Forelimb muscle (tissue), 1 donor: ENCODE measurements around the gene HPGD. TPM values are rescaled to one million over a fixed set of nuclear protein-coding genes. Genes with fewer than 3 reads are reported as not detected.

Experiments
- DNase-seq: peaks from one replicate; pipeline ENCODE4 v3.0.0-alpha.2; 2013; ENCODE audit warnings: low read depth
- polyA plus RNA-seq: library from polyadenylated mRNA; unstranded; fragments of 120-200 nt; gene quantifications from one replicate; pipeline ENCODE4 v1.2.1, GENCODE V29; 2013; ENCODE audit not compliant: insufficient read length

The HPGD gene
- polyA plus RNA-seq, 1 donor, result 5.7 TPM

DNA sequence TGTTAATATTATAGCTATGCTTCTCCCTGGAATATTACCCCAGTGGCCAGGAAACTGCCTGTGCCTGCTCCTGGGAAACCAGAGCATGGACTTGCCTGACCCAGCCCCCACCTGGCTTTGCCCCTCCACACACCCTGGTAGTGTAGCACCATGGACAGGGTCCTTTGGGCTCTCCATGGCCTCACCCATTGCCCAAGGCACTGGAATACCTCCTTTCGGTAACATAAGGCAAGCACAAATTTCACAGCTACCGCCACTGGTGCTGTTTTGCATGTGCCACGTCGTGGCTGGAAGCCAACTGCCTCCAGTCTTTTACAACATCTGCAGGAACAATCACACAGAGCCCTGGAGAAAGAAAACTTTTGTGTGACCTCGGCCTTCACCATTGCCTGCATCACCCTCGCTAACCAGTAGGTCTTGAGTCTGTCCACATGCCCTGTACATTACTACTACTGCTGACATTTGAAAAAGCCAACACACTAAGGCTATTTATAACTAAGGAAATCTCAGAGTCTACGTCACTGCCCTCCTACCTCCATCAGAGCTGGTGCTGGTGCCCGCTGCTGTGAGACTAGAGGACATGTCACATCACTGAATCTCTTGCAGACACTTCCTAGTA lies 47.7 kb downstream of the HPGD start:
- no peak for DNase-seq

DNA sequence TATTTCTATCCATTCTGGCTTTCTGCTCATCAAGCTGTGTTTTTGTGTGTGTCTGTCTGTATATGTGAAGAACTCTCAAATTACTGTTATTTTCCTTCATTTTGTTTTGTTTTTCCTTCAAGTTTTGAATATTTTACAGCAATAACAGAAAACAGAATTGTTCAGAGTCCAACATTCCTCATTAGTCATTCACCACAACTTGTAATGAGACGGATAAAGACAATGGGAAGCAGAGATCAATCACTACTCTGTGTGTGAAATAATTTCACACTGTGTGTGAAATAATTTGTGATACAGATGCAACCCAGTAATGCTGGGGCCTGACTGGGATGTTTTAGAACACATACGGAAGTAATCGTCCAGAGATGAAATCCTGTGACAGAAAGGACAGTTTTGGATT lies 55.2 kb downstream of the HPGD start:
- DNase-seq, result no peak

- no peak for DNase-seq
Observed at GRCh38 chr4:174464949-174465348, 57.3 kb downstream of the HPGD start.

DNA sequence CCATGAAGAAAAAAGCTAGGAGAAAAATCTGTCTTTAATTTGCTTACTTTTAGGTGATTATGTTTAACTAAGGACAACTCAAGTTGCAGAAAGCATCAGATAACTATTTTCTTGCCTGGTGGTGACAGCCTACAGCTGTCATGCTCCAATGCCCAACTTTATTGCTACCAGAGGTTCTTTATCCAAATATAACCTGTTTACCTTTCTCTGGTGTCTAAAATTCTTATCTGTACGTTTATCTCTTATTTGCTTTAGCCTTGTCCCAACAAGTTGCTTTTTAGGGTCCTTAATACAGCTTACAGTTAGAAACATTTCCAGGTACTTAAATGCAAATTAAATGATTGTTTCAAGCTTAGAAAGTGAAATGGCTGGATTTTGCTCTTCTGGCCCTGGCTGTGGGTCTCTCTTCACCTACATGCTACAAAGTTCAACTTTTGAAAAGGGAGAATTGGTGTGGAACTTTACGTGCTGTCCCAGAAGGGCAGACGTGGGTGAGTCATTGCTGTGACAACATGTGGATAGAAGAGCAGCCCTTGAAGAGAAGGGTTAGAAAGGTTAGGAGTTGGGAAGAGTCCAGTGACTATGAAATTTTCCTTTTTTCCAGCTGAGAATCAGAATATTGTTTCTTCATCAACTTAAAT lies 60.7 kb downstream of the HPGD start:
- no peak for DNase-seq

- no peak for DNase-seq
Observed at GRCh38 chr4:174460684-174461083, 61.6 kb downstream of the HPGD start.

DNA sequence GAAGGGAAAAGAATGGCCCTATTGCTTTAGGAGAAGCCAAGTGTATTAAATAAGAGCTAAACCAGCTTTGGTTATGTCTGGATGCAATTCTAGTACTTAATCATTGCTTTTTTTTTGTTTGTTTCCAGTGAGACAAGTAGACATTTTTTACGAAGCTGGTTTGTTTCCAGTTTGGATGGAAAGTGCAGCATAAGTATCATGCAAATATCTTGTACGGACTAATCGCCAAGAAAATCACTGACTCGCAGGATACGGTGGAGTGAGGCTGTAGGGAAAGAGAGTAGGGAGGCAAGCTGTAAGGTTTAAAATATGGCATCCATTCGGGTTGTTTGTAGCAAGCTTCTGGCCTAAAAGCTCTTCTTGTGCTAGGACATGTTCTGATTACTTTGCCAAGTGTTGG lies 64.8 kb downstream of the HPGD start:
- DNase-seq, result peak; percentile 84

DNA sequence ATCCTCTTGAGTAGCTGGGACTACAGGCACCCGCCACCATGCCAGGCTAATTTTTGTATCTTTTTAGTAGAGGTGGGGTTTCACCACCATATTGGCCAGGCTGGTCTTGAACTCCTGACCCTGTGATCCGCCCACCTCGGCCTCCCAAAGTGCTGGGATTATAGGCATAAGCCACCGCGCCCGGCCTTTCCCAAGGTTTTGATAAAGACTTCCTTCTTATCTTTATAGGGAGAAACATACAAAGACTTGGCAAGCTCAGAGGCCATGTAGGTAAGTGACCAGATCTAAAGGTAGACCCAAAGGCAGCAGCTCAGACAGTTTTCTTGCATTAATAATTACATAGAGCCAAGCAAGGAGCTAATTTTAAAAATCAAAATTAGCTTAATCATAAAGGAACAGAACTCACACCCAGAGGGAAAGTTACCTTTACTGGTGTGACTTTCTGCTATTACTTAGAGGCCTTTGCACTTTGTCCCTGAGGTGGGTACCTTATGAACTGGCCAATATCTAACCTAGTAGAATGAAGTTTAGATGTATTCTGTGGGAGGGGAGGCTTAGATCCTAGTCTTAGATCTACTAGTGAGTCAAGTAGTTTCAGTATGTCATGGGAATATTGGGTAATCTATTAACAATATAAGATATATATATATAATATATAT lies 67.3 kb downstream of the HPGD start:
- DNase-seq, result no peak

DNA sequence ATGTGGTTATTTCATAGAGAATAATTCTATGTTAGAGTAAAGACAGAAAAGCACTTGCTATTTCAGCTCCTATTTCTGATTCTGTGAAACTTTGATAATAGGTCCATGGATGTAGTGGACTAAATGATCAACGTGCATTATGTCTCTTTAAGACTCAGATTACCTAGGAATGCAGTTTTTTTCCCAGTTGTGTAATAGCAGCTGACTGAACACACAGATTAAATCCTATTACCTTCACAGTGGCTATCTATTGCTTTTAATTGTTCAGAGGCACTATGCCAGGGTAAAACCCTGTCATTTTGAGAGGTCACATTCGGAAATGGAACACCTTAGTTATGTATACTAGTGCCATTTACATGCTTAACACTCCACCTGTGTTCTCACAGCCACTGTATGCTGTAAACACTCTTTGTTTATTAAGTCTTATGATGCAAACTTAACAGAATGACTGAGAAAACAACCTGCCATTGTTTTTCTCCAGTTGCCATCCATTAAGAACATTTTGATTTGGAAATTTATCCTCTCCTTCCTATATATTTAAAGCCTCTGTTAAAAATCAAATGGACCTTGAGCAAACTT lies 70.5 kb downstream of the HPGD start:
- DNase-seq, result no peak

- DNase-seq, result no peak
Observed at GRCh38 chr4:174450786-174451125, 71.5 kb downstream of the HPGD start.

- DNase-seq, result peak; percentile 39
Observed at GRCh38 chr4:174449944-174450785, 72.1 kb downstream of the HPGD start.

- no peak for DNase-seq
Observed at GRCh38 chr4:174449152-174449551, 73.1 kb downstream of the HPGD start.

GRCh38 chr4:174444390-174444789 lies 77.9 kb downstream of the HPGD start:
- DNase-seq, result no peak

Other genes with a start within 250 kb of the HPGD start
- gene FBXO8, start 238.8 kb downstream of the HPGD start, polyA plus RNA-seq, result 14.6 TPM
- 14.2 TPM for gene CEP44, start 238.6 kb downstream of the HPGD start, polyA plus RNA-seq